ENCODE measurements around the gene PHF11.

DNA sequence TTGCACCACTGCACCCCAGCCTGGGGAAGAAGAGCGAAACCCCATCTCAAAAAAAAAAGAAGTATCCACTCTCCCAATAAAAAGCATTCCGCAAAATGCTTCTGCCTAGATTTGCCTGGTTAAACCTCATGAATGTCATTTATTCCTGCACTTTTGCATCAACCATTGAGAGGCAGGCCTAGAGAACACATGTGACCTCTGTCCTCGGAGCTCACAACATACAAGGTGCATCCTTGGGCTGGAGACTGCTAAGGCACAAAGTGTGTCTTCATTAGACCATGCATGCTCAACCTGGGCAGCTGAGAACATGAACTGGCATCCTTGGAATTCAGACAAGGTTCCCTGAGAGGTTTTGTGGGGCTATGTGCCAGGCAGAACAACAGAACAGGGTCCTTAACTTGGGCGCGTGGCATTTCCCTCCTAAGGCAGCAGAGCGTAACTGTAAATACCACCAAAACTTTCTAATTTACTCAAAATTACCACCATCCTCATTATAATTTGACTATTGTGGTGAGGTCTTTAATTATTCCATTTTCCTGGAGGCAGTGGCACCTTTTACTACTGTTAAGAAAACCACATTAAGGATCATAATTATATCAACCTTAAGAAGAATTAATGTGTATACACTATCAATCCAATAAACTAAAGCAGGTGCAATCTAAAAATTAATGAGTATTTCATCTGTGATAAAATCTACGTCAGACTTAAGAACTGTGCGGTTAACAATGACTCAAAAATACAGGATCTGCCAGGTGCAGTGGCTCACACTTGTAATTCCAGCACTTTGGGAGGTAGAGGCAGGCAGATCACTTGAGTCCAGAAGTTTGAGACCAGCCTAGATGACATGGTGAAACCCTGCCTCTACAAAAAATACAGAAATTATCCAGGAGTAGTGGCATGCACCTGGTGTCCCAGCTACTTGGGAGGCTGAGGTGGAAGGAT, 75.8 kb downstream of the PHF11 start:
- no peak for TF ChIP-seq POLR2A (IDR thresholded peaks at IDR 0.05; ENCODE audit: low read depth, low read length)
- no peak for TF ChIP-seq POLR2AphosphoS5 (IDR thresholded peaks at IDR 0.05; ENCODE audit: low read depth, low read length)
- TF ChIP-seq POU2F2 (IDR thresholded peaks at IDR 0.05; ENCODE audit: low read depth, low read length): no peak
- TF ChIP-seq TAF1 (IDR thresholded peaks at IDR 0.05; ENCODE audit: low read depth, low read length): no peak
- TF ChIP-seq PAX5 (IDR thresholded peaks at IDR 0.05; ENCODE audit: insufficient read depth, low read length, severe bottlenecking): peak; percentile 91
- no peak for TF ChIP-seq SPI1 (IDR thresholded peaks at IDR 0.05; ENCODE audit: low read depth, low read length)
